PFSK-1 (cell line): ENCODE data around the gene GALNT10.

Experiments used
- FOXP2 ChIP-seq: optimal IDR thresholded peaks from 2 replicates; pipeline ENCODE3; 2011; ENCODE audit warnings: borderline replicate concordance, control low read depth, inconsistent platforms; ENCODE audit not compliant: insufficient read depth; ENCODE audit errors: extremely low read length, extremely low read depth
- POLR2AphosphoS5 ChIP-seq: IDR thresholded peaks from 2 replicates; pipeline ENCODE4 v1.6.1; 2012; ENCODE audit warnings: low read depth, mild to moderate bottlenecking, control low read depth, low read length, moderate library complexity
- SIN3A ChIP-seq: IDR thresholded peaks from 2 replicates; pipeline ENCODE4 v1.6.1; 2012; ENCODE audit warnings: mild to moderate bottlenecking, low read length, moderate library complexity, borderline replicate concordance; ENCODE audit not compliant: insufficient read depth
- TAF1 ChIP-seq: IDR thresholded peaks from 2 replicates; pipeline ENCODE4 v1.6.1; 2012; ENCODE audit warnings: low read length, control low read depth, borderline replicate concordance; ENCODE audit not compliant: insufficient read depth
- TF ChIP-seq, protein P1 (sequence below), 2 experiments: IDR thresholded peaks; 2 replicates each; pipeline versions ENCODE4 v1.6.1 to v1.8.0; 2011 to 2012; ENCODE audit warnings: low read depth in 2 of 2, low read length in 2 of 2, control low read depth in 1 of 2, inconsistent platforms in 1 of 2, mild to moderate bottlenecking in 1 of 2, moderate library complexity in 1 of 2; ENCODE audit not compliant: insufficient read depth in 1 of 2

The GALNT10 gene

GRCh38 chr5:154191467-154192261, 1.1 kb downstream of the GALNT10 start:
- no peak for TF ChIP-seq POLR2AphosphoS5
- TF ChIP-seq, protein P1, sequence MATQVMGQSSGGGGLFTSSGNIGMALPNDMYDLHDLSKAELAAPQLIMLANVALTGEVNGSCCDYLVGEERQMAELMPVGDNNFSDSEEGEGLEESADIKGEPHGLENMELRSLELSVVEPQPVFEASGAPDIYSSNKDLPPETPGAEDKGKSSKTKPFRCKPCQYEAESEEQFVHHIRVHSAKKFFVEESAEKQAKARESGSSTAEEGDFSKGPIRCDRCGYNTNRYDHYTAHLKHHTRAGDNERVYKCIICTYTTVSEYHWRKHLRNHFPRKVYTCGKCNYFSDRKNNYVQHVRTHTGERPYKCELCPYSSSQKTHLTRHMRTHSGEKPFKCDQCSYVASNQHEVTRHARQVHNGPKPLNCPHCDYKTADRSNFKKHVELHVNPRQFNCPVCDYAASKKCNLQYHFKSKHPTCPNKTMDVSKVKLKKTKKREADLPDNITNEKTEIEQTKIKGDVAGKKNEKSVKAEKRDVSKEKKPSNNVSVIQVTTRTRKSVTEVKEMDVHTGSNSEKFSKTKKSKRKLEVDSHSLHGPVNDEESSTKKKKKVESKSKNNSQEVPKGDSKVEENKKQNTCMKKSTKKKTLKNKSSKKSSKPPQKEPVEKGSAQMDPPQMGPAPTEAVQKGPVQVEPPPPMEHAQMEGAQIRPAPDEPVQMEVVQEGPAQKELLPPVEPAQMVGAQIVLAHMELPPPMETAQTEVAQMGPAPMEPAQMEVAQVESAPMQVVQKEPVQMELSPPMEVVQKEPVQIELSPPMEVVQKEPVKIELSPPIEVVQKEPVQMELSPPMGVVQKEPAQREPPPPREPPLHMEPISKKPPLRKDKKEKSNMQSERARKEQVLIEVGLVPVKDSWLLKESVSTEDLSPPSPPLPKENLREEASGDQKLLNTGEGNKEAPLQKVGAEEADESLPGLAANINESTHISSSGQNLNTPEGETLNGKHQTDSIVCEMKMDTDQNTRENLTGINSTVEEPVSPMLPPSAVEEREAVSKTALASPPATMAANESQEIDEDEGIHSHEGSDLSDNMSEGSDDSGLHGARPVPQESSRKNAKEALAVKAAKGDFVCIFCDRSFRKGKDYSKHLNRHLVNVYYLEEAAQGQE (IDR thresholded peaks at IDR 0.05; ENCODE audit: insufficient read depth in 1 of 2, low read depth in 2 of 2, low read length in 2 of 2), result no peak
- TF ChIP-seq SIN3A, result no peak
- TF ChIP-seq TAF1, result no peak
- no peak for TF ChIP-seq FOXP2

DNA sequence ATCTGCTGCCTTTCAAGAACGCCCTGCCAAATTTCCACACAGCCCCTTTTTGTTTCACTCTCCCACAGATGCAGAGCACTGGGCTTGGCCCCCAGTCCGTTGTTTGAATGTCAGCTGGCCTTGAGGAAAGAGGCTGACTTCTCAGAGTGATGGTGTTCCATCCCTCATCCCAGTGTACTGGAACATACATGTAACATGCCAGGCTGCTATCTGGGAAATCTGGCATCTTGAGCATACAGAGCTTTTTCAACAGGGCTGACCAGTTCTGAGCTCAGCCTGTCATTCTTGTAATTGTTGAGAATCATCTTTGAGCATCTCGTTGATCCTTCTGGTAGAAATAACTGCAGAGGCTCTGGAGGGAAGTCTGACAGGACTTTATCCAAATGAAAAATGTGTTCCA, 2.8 kb downstream of the GALNT10 start:
- TF ChIP-seq FOXP2 (no peak), TAF1 (no peak), POLR2AphosphoS5 (no peak)
- TF ChIP-seq, protein P1 (IDR thresholded peaks at IDR 0.05; ENCODE audit: insufficient read depth in 1 of 2, low read depth in 2 of 2, low read length in 2 of 2), result no peak

DNA sequence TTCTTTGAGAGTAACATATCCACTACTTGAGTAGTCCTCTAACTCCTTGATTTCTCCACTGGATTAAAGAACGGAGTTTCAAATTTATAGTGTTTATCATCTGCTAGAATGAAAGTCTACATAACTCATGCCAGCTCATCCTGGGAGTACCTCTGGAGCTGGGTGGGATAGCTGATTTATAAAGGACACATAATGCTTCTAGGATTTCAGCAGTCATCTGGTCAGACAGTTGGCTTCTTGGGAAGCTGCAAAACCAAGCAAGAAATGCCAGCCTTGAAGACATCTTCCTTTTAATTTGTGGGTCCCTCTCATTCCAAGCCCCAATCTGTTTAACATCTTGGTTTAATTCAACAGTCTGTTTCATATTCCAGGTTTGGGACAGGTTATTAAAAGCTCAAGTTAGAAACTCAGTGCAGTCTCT, 3.2 kb downstream of the GALNT10 start:
- TF ChIP-seq, protein P1 (IDR thresholded peaks at IDR 0.05; ENCODE audit: insufficient read depth in 1 of 2, low read depth in 2 of 2, low read length in 2 of 2), result no peak
- TF ChIP-seq TAF1 (no peak), FOXP2 (no peak), POLR2AphosphoS5 (no peak), SIN3A (no peak)

- no peak for TF ChIP-seq FOXP2
Observed at GRCh38 chr5:154194345-154195329, 4.1 kb downstream of the GALNT10 start.

GRCh38 chr5:154196281-154196680, 5.7 kb downstream of the GALNT10 start:
- TF ChIP-seq POLR2AphosphoS5, result no peak
- TF ChIP-seq, protein P1 (IDR thresholded peaks at IDR 0.05; ENCODE audit: insufficient read depth in 1 of 2, low read depth in 2 of 2, low read length in 2 of 2), result no peak
- TF ChIP-seq FOXP2, result no peak
- TF ChIP-seq SIN3A, result no peak
- no peak for TF ChIP-seq TAF1
